ENCODE measurements around the gene CACNA1G. TPM values are rescaled to one million over a fixed set of nuclear protein-coding genes. Genes with fewer than 3 reads are reported as not detected.

Gene CACNA1G
- total and polyA plus RNA-seq, 4 donors = 0.29 to 2.8 TPM; not detected in 2

- Histone ChIP-seq H3K4me1 (ENCODE audit: control insufficient read depth in 1 of 2, insufficient read depth in 2 of 2, low read length in 2 of 2) (no peaks in the 10 kb centered on the region), H3K27ac (ENCODE audit: low read depth in 1 of 2, low read length in 2 of 2) (no peak overlapping the region), H3K4me3 (ENCODE audit: low read length in 2 of 2) (no peak overlapping the region), H3K36me3 (ENCODE audit: control insufficient read depth in 1 of 2, insufficient read depth in 2 of 2, low read length in 1 of 2) (no peaks in the 10 kb centered on the region), H3K27me3 (ENCODE audit: control insufficient read depth in 1 of 2, insufficient read depth in 2 of 2, low read length in 1 of 2) (no peaks in the 10 kb centered on the region), H3K9me3 (ENCODE audit: control insufficient read depth, low read length) (no peaks in the 10 kb centered on the region)
- ATAC-seq (ENCODE audit: low FRiP score) (no peak), DNase-seq (no peak)
- 91 to 92% methylated on average over 8 of the region's 8 CpGs for WGBS, 2 donors
- intact Hi-C loops (cut with DNase I) = no loop called here
Observed at GRCh38 chr17:50519141-50519834, 41.2 kb upstream of the CACNA1G start.

GRCh38 chr17:50520483-50520882 lies 40.0 kb upstream of the CACNA1G start:
- Histone ChIP-seq H3K4me1 (ENCODE audit: control insufficient read depth in 1 of 2, insufficient read depth in 2 of 2, low read length in 2 of 2) (no peaks in the 10 kb centered on the region), H3K36me3 (ENCODE audit: control insufficient read depth in 1 of 2, insufficient read depth in 2 of 2, low read length in 1 of 2) (no peaks in the 10 kb centered on the region), H3K4me3 (ENCODE audit: low read length in 2 of 2) (no peak overlapping the region), H3K27ac (ENCODE audit: low read depth in 1 of 2, low read length in 2 of 2) (no peak overlapping the region), H3K9me3 (ENCODE audit: control insufficient read depth, low read length) (no peaks in the 10 kb centered on the region), H3K27me3 (ENCODE audit: control insufficient read depth in 1 of 2, insufficient read depth in 2 of 2, low read length in 1 of 2) (no peaks in the 10 kb centered on the region)
- intact Hi-C loops (cut with DNase I) = no loop called here
- ATAC-seq (ENCODE audit: low FRiP score) (no peak), DNase-seq (no peak)
- 88 to 90% methylated on average over 2 of the region's 2 CpGs for WGBS, 2 donors

- no peak overlapping the region for H3K4me3 ChIP-seq (ENCODE audit: low read length in 2 of 2)
- intact Hi-C loops (cut with DNase I) = no loop called here
- no peaks in the 10 kb centered on the region for H3K27me3 ChIP-seq (ENCODE audit: control insufficient read depth in 1 of 2, insufficient read depth in 2 of 2, low read length in 1 of 2)
- no peaks in the 10 kb centered on the region for H3K36me3 ChIP-seq (ENCODE audit: control insufficient read depth in 1 of 2, insufficient read depth in 2 of 2, low read length in 1 of 2)
- H3K9me3 ChIP-seq (ENCODE audit: control insufficient read depth, low read length) = no peaks in the 10 kb centered on the region
- ATAC-seq (ENCODE audit: low FRiP score) = no peak
- no peak for DNase-seq
- 76 to 86% methylated on average over 2 of the region's 2 CpGs for WGBS, 2 donors
- H3K4me1 ChIP-seq (ENCODE audit: control insufficient read depth in 1 of 2, insufficient read depth in 2 of 2, low read length in 2 of 2) = no peaks in the 10 kb centered on the region
- no peak overlapping the region for H3K27ac ChIP-seq (ENCODE audit: low read depth in 1 of 2, low read length in 2 of 2)
Observed at GRCh38 chr17:50521514-50521913, 39.0 kb upstream of the CACNA1G start.

- 92 to 93% methylated on average over 10 of the region's 10 CpGs for WGBS, 2 donors
- intact Hi-C loops (cut with DNase I) = no loop called here
- H3K36me3 ChIP-seq (ENCODE audit: control insufficient read depth in 1 of 2, insufficient read depth in 2 of 2, low read length in 1 of 2) = no peaks in the 10 kb centered on the region
- no peak overlapping the region for H3K27ac ChIP-seq (ENCODE audit: low read depth in 1 of 2, low read length in 2 of 2)
- no peak overlapping the region for H3K4me3 ChIP-seq (ENCODE audit: low read length in 2 of 2)
- no peak for ATAC-seq (ENCODE audit: low FRiP score)
- no peaks in the 10 kb centered on the region for H3K9me3 ChIP-seq (ENCODE audit: control insufficient read depth, low read length)
- no peak for DNase-seq
- no peaks in the 10 kb centered on the region for H3K27me3 ChIP-seq (ENCODE audit: control insufficient read depth in 1 of 2, insufficient read depth in 2 of 2, low read length in 1 of 2)
- H3K4me1 ChIP-seq (ENCODE audit: control insufficient read depth in 1 of 2, insufficient read depth in 2 of 2, low read length in 2 of 2) = no peaks in the 10 kb centered on the region
Observed at GRCh38 chr17:50522766-50523165, 37.7 kb upstream of the CACNA1G start.

- DNase-seq (no peak), ATAC-seq (ENCODE audit: low FRiP score) (no peak)
- H3K4me1 ChIP-seq (ENCODE audit: control insufficient read depth in 1 of 2, insufficient read depth in 2 of 2, low read length in 2 of 2) = no peaks in the 10 kb centered on the region
- WGBS, 2 donors = 89 to 90% methylated on average over 2 of the region's 2 CpGs
- H3K36me3 ChIP-seq (ENCODE audit: control insufficient read depth in 1 of 2, insufficient read depth in 2 of 2, low read length in 1 of 2) = no peaks in the 10 kb centered on the region
- no peaks in the 10 kb centered on the region for H3K27me3 ChIP-seq (ENCODE audit: control insufficient read depth in 1 of 2, insufficient read depth in 2 of 2, low read length in 1 of 2)
- intact Hi-C loops (cut with DNase I) = no loop called here
- H3K9me3 ChIP-seq (ENCODE audit: control insufficient read depth, low read length) = no peaks in the 10 kb centered on the region
- no peak overlapping the region for H3K4me3 ChIP-seq (ENCODE audit: low read length in 2 of 2)
- no peak overlapping the region for H3K27ac ChIP-seq (ENCODE audit: low read depth in 1 of 2, low read length in 2 of 2)
Observed at GRCh38 chr17:50523208-50523607, 37.3 kb upstream of the CACNA1G start.

- no peaks in the 10 kb centered on the region for H3K27me3 ChIP-seq (ENCODE audit: control insufficient read depth in 1 of 2, insufficient read depth in 2 of 2, low read length in 1 of 2)
- no peaks in the 10 kb centered on the region for H3K4me1 ChIP-seq (ENCODE audit: control insufficient read depth in 1 of 2, insufficient read depth in 2 of 2, low read length in 2 of 2)
- ATAC-seq (ENCODE audit: low FRiP score) (no peak), DNase-seq (no peak)
- no peak overlapping the region for H3K27ac ChIP-seq (ENCODE audit: low read depth in 1 of 2, low read length in 2 of 2)
- WGBS, 2 donors = 93% methylated on average over 18 of the region's 18 CpGs
- intact Hi-C loops (cut with DNase I) = no loop called here
- no peaks in the 10 kb centered on the region for H3K9me3 ChIP-seq (ENCODE audit: control insufficient read depth, low read length)
- no peak overlapping the region for H3K4me3 ChIP-seq (ENCODE audit: low read length in 2 of 2)
- H3K36me3 ChIP-seq (ENCODE audit: control insufficient read depth in 1 of 2, insufficient read depth in 2 of 2, low read length in 1 of 2) = no peaks in the 10 kb centered on the region
Observed at GRCh38 chr17:50524838-50525237, 35.7 kb upstream of the CACNA1G start.

GRCh38 chr17:50527155-50527762 lies 33.3 kb upstream of the CACNA1G start:
- no peak for ATAC-seq (ENCODE audit: low FRiP score)
- Histone ChIP-seq H3K4me1 (ENCODE audit: control insufficient read depth in 1 of 2, insufficient read depth in 2 of 2, low read length in 2 of 2) (no peaks in the 10 kb centered on the region), H3K27me3 (ENCODE audit: control insufficient read depth in 1 of 2, insufficient read depth in 2 of 2, low read length in 1 of 2) (peaks cover 0 to 2% of the 10 kb centered on the region in 2 donors), H3K4me3 (ENCODE audit: low read length in 2 of 2) (no peak overlapping the region), H3K36me3 (ENCODE audit: control insufficient read depth in 1 of 2, insufficient read depth in 2 of 2, low read length in 1 of 2) (no peaks in the 10 kb centered on the region), H3K9me3 (ENCODE audit: control insufficient read depth, low read length) (no peaks in the 10 kb centered on the region), H3K27ac (ENCODE audit: low read depth in 1 of 2, low read length in 2 of 2) (no peak overlapping the region)
- no peak for DNase-seq
- WGBS, 2 donors = 61 to 70% methylated on average over 5 of the region's 5 CpGs
- intact Hi-C loops (cut with DNase I) = no loop called here

- no peak overlapping the region for H3K4me3 ChIP-seq (ENCODE audit: low read length in 2 of 2)
- DNase-seq (no peak), ATAC-seq (ENCODE audit: low FRiP score) (no peak)
- H3K4me1 ChIP-seq (ENCODE audit: control insufficient read depth in 1 of 2, insufficient read depth in 2 of 2, low read length in 2 of 2) = no peaks in the 10 kb centered on the region
- peaks cover 0 to 2% of the 10 kb centered on the region in 2 donors for H3K27me3 ChIP-seq (ENCODE audit: control insufficient read depth in 1 of 2, insufficient read depth in 2 of 2, low read length in 1 of 2)
- H3K27ac ChIP-seq (ENCODE audit: low read depth in 1 of 2, low read length in 2 of 2) = no peak overlapping the region
- intact Hi-C loops (cut with DNase I) = no loop called here
- no peaks in the 10 kb centered on the region for H3K9me3 ChIP-seq (ENCODE audit: control insufficient read depth, low read length)
- WGBS, 2 donors = 49 to 91% methylated on average over 4 of the region's 4 CpGs
- no peaks in the 10 kb centered on the region for H3K36me3 ChIP-seq (ENCODE audit: control insufficient read depth in 1 of 2, insufficient read depth in 2 of 2, low read length in 1 of 2)
Observed at GRCh38 chr17:50527949-50528474, 32.5 kb upstream of the CACNA1G start.

GRCh38 chr17:50529849-50530248 lies 30.7 kb upstream of the CACNA1G start:
- H3K9me3 ChIP-seq (ENCODE audit: control insufficient read depth, low read length) = no peaks in the 10 kb centered on the region
- DNase-seq (no peak), ATAC-seq (ENCODE audit: low FRiP score) (no peak)
- 87 to 90% methylated on average over 7 of the region's 7 CpGs for WGBS, 2 donors
- H3K4me1 ChIP-seq (ENCODE audit: control insufficient read depth in 1 of 2, insufficient read depth in 2 of 2, low read length in 2 of 2) = no peaks in the 10 kb centered on the region
- H3K27me3 ChIP-seq (ENCODE audit: control insufficient read depth in 1 of 2, insufficient read depth in 2 of 2, low read length in 1 of 2) = peaks cover 0 to 2% of the 10 kb centered on the region in 2 donors
- no peaks in the 10 kb centered on the region for H3K36me3 ChIP-seq (ENCODE audit: control insufficient read depth in 1 of 2, insufficient read depth in 2 of 2, low read length in 1 of 2)
- intact Hi-C loops (cut with DNase I) = no loop called here
- no peak overlapping the region for H3K4me3 ChIP-seq (ENCODE audit: low read length in 2 of 2)
- H3K27ac ChIP-seq (ENCODE audit: low read depth in 1 of 2, low read length in 2 of 2) = no peak overlapping the region

Measured in aorta (tissue), 5 donors.